Measurements from ENCODE around the gene PTGS1.
A peak's percentile ranks its signal among the peaks of the same experiment; 100 is the strongest.
"Not testable (repeated sequence)": the region's sequence is repeated elsewhere in the genome, so short reads cannot be mapped to it uniquely, and the experiment has no call there.

The PTGS1 gene

GRCh38 chr9:122347348-122348287 is 23.2 kb upstream of the PTGS1 start:
- DNase-seq (ENCODE audit: low spot score): peak; percentile 42

GRCh38 chr9:122348288-122348777 is 22.5 kb upstream of the PTGS1 start:
- DNase-seq (ENCODE audit: low spot score): no peak

GRCh38 chr9:122348791-122349190 is 22.0 kb upstream of the PTGS1 start:
- DNase-seq (ENCODE audit: low spot score): no peak

- no peak for DNase-seq (ENCODE audit: low spot score)
Measured at GRCh38 chr9:122349201-122349600, 21.6 kb upstream of the PTGS1 start.

GRCh38 chr9:122350577-122351355 is 20.1 kb upstream of the PTGS1 start:
- peak; percentile 93 for DNase-seq (ENCODE audit: low spot score)

GRCh38 chr9:122354536-122355199 is 16.2 kb upstream of the PTGS1 start:
- no peak for DNase-seq (ENCODE audit: low spot score)

- DNase-seq (ENCODE audit: low spot score): no peak
Measured at GRCh38 chr9:122355336-122355875, 15.4 kb upstream of the PTGS1 start.

- no peak for DNase-seq (ENCODE audit: low spot score)
Measured at GRCh38 chr9:122356627-122357026, 14.2 kb upstream of the PTGS1 start.

- DNase-seq (ENCODE audit: low spot score): no peak
Measured at GRCh38 chr9:122360891-122361290, 9.9 kb upstream of the PTGS1 start.

- not testable (repeated sequence) for DNase-seq (ENCODE audit: low spot score)
Measured at GRCh38 chr9:122363131-122363530, 7.7 kb upstream of the PTGS1 start.

- DNase-seq (ENCODE audit: low spot score): no peak
Measured at GRCh38 chr9:122364117-122364782, 6.6 kb upstream of the PTGS1 start.

GRCh38 chr9:122364783-122365150 is 6.1 kb upstream of the PTGS1 start:
- DNase-seq (ENCODE audit: low spot score): peak; percentile 73

- no peak for DNase-seq (ENCODE audit: low spot score)
Measured at GRCh38 chr9:122366074-122366660, 4.7 kb upstream of the PTGS1 start.

- no peak for DNase-seq (ENCODE audit: low spot score)
Measured at GRCh38 chr9:122367065-122367464, 3.8 kb upstream of the PTGS1 start.

GRCh38 chr9:122367774-122368460 is 2.9 kb upstream of the PTGS1 start:
- DNase-seq (ENCODE audit: low spot score): no peak

GRCh38 chr9:122368642-122369041 is 2.2 kb upstream of the PTGS1 start:
- no peak for DNase-seq (ENCODE audit: low spot score)

- DNase-seq (ENCODE audit: low spot score): no peak
Measured at GRCh38 chr9:122370303-122370702, 521 bp upstream of the PTGS1 start.

- no peak for DNase-seq (ENCODE audit: low spot score)
Measured at GRCh38 chr9:122371846-122372245, 1.0 kb downstream of the PTGS1 start.

GRCh38 chr9:122372856-122373845 is 2.3 kb downstream of the PTGS1 start:
- DNase-seq (ENCODE audit: low spot score): no peak
